GM13977 (cell line): Measurements from ENCODE around the gene OR9Q1.

Experiments
- DNase-seq: peaks from one replicate; pipeline ENCODE4 v3.0.0; 2012; ENCODE audit warnings: low spot score
- in situ Hi-C: fragments of 300-500 bp; cut with MboI; formaldehyde crosslinking; loops from one replicate; pipeline ENCODE4 v1.12.0; 2022; ENCODE audit warnings: low sequenced_read_pairs, low pct_unique_long_range_greater_than_20kb, mixed read lengths, inconsistent platforms; ENCODE audit not compliant: unreplicated experiment
- TF ChIP-seq, protein P1 (sequence below): IDR thresholded peaks from 2 replicates; pipeline ENCODE4 v1.5.1; 2012; ENCODE audit warnings: mild to moderate bottlenecking, control low read depth; ENCODE audit not compliant: insufficient read depth; ENCODE audit errors: extremely low read depth, missing control alignments

Gene OR9Q1

DNA sequence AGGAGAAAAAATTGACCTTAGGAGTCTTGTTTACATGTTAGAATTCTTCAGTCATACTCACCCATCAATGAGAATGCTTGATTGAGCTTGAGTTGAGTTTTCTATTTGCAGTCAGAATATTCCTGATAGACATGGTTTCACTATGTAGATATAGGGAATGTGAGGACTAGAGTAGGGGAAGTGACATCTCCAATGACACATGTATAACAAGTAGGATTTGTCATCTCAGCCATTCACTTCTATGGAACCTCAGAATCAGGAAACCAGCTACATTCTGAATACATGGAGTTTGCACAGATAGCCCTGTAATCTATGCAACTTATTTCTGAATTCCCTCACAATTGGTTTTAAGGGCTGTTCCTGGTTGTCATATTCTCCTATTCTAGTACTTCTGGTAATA lies 20.1 kb upstream of the OR9Q1 start:
- in situ Hi-C loops = no loop called here
- TF ChIP-seq, protein P1, sequence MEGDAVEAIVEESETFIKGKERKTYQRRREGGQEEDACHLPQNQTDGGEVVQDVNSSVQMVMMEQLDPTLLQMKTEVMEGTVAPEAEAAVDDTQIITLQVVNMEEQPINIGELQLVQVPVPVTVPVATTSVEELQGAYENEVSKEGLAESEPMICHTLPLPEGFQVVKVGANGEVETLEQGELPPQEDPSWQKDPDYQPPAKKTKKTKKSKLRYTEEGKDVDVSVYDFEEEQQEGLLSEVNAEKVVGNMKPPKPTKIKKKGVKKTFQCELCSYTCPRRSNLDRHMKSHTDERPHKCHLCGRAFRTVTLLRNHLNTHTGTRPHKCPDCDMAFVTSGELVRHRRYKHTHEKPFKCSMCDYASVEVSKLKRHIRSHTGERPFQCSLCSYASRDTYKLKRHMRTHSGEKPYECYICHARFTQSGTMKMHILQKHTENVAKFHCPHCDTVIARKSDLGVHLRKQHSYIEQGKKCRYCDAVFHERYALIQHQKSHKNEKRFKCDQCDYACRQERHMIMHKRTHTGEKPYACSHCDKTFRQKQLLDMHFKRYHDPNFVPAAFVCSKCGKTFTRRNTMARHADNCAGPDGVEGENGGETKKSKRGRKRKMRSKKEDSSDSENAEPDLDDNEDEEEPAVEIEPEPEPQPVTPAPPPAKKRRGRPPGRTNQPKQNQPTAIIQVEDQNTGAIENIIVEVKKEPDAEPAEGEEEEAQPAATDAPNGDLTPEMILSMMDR = no peak
- no peak for DNase-seq

DNA sequence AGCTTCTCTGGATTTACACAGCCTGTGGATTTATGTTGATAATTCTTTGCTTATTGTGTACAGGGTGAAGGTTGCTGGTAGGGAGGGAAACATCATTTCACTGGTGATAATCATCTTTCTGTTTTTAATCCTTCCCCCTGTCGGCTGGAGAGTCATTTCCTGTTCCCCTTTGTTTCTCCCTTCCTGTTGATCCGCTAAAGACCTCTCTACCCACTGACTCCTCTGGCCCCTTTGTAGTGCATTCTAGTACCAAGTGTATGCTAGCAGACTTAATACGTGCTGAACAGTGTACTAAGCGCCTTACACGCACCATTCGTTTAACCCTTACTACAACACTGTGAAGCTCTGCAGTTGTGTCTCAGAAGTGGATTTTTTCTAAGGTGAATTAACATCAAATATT lies 19.0 kb upstream of the OR9Q1 start:
- in situ Hi-C loops = no loop called here
- no peak for DNase-seq
- TF ChIP-seq, protein P1 = no peak

DNA sequence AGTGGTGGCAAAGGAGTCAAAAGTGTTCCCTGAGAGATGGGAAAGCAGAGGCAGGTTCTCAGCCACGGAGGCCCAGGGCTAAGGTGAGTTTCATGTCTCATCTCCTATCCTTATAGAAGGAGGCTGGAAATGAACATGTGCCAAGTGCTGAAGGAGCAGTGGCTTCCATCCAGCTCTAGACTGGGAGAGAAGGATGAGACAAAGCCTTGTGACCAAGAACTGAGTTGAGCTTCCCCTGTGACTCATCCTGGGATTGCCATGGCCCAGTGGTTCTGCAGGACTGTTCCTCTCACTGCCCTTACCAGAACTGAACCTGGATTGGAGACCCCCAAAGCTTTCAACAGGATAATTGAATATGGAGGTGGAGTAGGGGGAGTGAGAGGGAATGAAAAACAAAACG lies 16.7 kb upstream of the OR9Q1 start:
- TF ChIP-seq, protein P1 = no peak
- DNase-seq = no peak
- in situ Hi-C loops = no loop called here

DNA sequence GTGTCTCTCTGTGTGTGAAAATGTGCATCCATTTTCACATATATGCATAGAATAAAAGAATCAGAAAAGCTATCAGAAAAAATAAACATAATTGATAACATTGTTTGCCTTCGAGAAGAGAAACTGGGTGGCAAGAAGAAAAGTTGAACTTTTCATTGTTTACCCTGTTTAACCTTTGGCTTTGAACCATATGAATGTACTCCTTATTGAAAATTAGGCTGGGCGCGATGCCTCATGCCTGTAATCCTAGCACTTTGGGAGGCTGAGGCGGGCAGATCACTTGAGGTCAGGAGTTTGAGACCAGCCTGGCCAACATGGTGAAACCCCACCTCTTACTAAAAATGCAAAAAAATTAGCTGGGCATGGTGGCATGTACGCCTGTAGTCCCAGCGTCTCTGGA lies 11.9 kb upstream of the OR9Q1 start:
- no peak for DNase-seq
- in situ Hi-C loops = no loop called here
- TF ChIP-seq, protein P1 = no peak

DNA sequence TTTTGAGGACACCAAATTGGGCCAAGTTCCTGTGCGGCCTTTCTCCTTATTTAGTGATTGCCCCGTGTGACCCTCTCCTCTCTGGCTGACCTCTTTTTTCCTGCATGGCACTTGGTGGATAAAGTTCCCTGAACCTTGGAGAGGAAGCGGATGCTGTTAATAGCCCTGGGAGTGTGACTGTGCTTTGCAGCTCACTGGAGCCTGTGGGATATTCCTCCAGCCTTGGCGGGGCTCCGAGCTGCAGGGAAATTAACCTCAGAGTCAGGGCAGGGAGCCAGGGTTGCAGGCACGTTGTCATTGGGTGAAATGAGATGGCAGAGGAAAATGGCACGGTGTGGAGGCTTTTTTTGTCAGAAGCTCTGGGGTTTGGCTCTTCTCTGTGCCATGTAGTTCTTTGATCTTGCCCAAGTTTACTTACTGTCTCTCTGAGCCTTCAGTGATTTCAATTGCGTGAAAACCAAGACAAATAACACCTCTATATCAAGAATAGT lies 965 bp downstream of the OR9Q1 start:
- no peak for DNase-seq
- in situ Hi-C loops = no loop called here

DNA sequence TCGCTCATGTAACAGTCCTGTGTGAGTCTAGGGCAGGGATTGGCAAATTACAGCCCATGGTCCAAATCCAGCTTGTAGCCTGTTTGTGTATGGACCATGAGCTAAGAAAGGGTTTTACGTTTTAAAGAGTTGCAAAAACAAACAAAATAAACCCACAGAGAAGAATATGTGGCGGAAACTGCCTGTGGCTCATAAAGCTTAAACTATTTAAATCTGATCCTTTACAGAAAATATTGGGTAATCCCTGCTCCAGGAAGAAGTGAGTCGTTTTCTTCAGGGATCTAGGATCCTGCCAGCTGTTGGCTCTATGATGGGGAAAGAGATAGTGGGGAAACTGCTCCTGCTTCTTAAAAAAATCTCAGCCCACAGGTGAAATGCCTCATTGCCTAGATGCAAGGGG lies 3.7 kb downstream of the OR9Q1 start:
- in situ Hi-C loops = no loop called here
- TF ChIP-seq, protein P1 = no peak
- no peak for DNase-seq

More for the DNA sequence above, 965 bp downstream of the OR9Q1 start:
- TF ChIP-seq, protein P1 = no peak

DNA sequence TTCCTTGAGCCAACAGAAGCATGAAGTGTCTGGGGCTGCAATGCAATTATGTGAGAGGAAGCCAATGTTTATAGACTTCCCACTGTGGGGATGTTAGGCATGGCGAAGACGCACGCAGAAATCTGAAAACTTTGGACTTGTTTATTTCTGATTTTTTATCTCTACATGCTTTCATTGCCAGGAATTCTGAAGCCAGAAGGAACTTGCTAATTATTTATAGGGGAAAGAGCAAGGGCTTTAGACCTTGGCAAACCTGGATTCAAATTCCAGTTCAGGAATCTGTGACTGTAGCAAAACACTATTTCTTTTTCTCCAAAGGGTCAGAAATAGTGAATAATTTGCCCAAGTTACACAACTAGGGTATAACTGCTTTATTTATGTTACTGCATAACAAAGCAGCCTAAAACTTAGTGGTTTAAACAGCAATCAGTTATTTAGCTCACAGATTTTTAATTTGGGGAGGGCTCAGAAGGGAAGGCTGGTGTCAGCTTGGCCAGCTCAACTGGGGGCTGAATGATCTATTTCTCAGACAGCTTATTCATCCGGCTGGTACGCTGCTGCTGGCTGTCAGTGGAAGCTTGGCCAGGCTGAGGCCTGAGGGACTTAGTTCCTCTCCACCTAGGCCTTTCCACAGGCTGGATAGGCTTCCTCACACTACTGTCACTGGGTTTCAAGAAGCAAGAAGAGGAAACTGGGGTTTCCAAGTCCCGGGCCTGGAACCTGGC lies 5.2 kb downstream of the OR9Q1 start:
- in situ Hi-C loops = no loop called here
- DNase-seq = no peak
- TF ChIP-seq, protein P1 = no peak
